Activated CD4-positive, alpha-beta T cell treated with anti-CD3 and anti-CD28 coated beads, Interleukin-2, amount 10 ng/mL, durations not matched to agents 24 days and 14 days (primary cell): ENCODE measurements around the gene PLXNB3. TPM values are rescaled to one million over a fixed set of nuclear protein-coding genes. Genes with fewer than 3 reads are reported as not detected.
"Not testable (repeated sequence)": the region's sequence is repeated elsewhere in the genome, so short reads cannot be mapped to it uniquely, and the experiment has no call there.

ENCODE experiments used
- DNase-seq: peaks from one replicate; pipeline ENCODE4 v3.0.0; 2022
- H3K27ac Mint-ChIP-seq: one replicate; pipeline ENCODE4 v1.8.0; 2022; ENCODE audit warnings: mild to moderate bottlenecking, mixed read lengths
- H3K27me3 Mint-ChIP-seq: one replicate; pipeline ENCODE4 v1.8.0; 2022; ENCODE audit warnings: mixed read lengths
- H3K36me3 Mint-ChIP-seq: one replicate; pipeline ENCODE4 v1.8.0; 2022; ENCODE audit warnings: low read depth, mild to moderate bottlenecking, mixed read lengths
- H3K4me1 Mint-ChIP-seq: one replicate; pipeline ENCODE4 v1.8.0; 2021; ENCODE audit warnings: mixed read lengths
- H3K4me3 Mint-ChIP-seq: one replicate; pipeline ENCODE4 v1.8.0; 2022; ENCODE audit warnings: mild to moderate bottlenecking, moderate library complexity, mixed read lengths
- H3K9me3 Mint-ChIP-seq: one replicate; pipeline ENCODE4 v1.8.0; 2021; ENCODE audit warnings: mixed read lengths
- intact Hi-C: fragments of 100-400 bp; cut with micrococcal nuclease; formaldehyde crosslinking; loops from one replicate; pipeline ENCODE4 v1.15.1; 2023
- total RNA-seq: library from RNA; stranded (reverse); gene quantifications from 2 replicates; pipeline ENCODE4 v1.2.3, GENCODE V29; 2022

Gene PLXNB3
- total RNA-seq, 1 donor from 2014 or later: 0.49 TPM

DNA sequence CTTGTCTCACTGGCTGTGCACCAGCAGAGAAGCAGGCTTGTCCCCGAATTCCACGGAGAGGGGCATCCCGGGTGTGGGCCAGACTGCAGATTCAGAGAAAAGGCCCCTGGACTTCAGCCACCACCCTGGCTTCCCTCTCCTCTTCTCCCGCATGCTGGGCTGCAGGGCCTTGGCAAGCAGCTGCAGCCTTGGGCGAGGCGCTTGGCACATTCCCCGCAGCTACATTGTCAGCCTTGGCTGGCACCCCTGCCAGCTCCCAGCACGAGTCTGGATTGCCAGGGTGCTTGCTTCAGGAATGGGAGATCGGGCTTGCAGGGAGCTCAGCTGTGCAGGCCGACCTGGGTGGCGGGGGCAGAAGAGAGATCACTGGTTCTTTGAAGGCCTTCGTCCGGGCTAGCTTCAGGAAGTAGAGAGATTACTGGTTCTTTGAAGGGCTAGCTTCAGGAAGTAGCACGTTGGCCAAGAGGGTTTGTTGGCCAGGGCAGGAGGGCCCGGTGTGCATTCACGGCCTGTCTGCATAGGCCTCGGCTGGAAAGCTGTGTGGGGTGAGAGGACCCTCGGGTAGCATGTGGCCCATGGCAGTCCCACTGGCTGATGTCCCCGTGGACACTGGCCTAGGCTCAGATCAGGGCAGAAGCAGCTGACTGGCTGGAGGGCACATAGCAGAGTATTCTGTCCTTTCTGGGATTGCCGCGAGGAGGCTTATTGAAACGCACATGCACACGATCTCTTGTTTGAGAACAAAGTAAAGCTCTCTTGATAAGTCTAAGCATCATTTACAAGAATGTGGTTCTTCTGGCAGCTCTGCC lies 36.7 kb upstream of the PLXNB3 start:
- peak overlapping the region; percentile 75 for H3K4me3 Mint-ChIP-seq
- intact Hi-C loops: no loop called here
- H3K9me3 Mint-ChIP-seq: no peaks in the 10 kb centered on the region
- peak overlapping the region; percentile 74 for H3K27ac Mint-ChIP-seq
- H3K4me1 Mint-ChIP-seq: peaks cover 24% of the 10 kb centered on the region
- peak; percentile 56 for DNase-seq
- no peaks in the 10 kb centered on the region for H3K27me3 Mint-ChIP-seq
- H3K36me3 Mint-ChIP-seq: peaks cover 18% of the 10 kb centered on the region

DNA sequence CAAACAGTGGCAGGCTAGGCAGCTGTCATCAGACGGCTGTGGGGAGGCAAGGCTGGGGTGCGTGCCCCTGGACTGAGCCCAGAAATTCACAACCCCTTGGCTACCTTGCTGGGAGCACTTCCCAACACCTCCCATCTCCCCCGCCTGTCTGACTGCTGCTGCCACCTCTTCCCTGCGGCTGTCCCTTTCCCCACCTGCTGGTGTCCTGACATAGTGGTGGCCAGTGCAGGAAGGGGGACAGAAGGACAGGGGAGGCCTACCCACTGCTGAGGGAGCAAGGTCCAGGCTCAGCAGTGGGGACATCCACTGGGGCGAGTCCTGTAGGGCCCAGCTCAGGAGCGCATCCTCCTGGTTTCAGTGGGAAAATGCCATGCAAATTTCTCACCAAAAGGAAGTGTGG lies 36.0 kb upstream of the PLXNB3 start:
- Mint-ChIP-seq H3K4me3 (no peak overlapping the region), H3K27me3 (no peaks in the 10 kb centered on the region), H3K36me3 (peaks cover 16% of the 10 kb centered on the region), H3K4me1 (peaks cover 21% of the 10 kb centered on the region), H3K9me3 (no peaks in the 10 kb centered on the region), H3K27ac (no peak overlapping the region)
- intact Hi-C loops: no loop called here
- no peak for DNase-seq

DNA sequence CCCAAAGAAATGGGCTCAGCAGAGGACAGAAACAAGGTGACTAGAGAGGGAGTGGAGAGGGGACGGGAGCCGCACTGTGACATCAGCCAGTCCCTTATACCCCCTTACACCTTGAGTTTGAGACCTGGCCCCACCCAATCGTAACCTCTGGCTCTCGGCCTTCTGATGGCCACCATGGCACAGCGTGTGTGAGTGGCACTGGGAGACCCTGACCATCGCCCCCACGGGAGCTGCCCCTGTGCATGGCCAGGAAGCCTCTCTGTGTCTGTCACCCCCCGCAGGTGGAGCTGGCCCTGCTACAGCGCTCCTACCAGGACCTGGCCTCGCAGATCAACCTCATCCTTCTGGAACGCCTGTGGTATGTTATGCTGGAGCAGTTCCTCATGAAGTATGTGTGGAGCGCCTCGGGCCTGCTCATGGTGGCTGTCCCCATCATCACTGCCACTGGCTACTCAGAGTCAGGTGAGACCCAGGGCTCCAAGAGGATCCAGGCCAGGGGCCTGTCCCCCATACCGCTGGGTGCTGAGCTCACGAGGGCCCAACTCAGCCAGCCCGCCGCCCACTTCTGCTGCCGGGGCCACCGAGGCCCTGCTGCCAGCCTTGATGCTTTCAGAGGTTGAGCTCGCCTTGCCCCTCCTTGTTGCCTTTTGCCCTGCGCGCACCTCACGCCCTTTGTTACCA lies 35.0 kb upstream of the PLXNB3 start:
- no peaks in the 10 kb centered on the region for H3K9me3 Mint-ChIP-seq
- H3K4me1 Mint-ChIP-seq: peaks cover 21% of the 10 kb centered on the region
- intact Hi-C loops: no loop called here
- H3K36me3 Mint-ChIP-seq: peaks cover 18% of the 10 kb centered on the region
- H3K4me3 Mint-ChIP-seq: no peak overlapping the region
- H3K27me3 Mint-ChIP-seq: no peaks in the 10 kb centered on the region
- no peak for DNase-seq
- H3K27ac Mint-ChIP-seq: no peak overlapping the region

DNA sequence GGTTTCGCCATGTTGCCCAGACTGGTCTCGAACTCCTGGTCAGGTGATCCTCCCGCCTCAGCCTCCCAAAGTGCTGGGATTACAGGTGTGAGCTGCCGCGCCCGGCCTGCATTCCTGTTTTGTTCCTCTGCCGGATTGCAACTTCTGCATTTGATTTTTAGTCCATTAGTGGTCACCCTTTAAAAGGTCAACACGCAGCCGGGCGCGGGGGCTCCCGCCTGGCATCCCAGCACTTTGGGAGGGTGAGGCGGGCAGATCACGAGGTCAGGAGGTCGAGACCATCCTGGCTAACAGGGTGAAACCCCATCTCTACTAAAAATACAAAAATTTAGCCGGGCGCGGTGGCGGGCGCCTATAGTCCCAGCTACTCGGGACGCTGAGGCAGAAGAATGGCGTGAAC lies 33.9 kb upstream of the PLXNB3 start:
- peaks cover 26% of the 10 kb centered on the region for H3K4me1 Mint-ChIP-seq
- DNase-seq, H3K9me3 Mint-ChIP-seq, H3K27me3 Mint-ChIP-seq, H3K4me3 Mint-ChIP-seq, intact Hi-C loops, H3K27ac Mint-ChIP-seq: not testable (repeated sequence)
- H3K36me3 Mint-ChIP-seq: peaks cover 25% of the 10 kb centered on the region

DNA sequence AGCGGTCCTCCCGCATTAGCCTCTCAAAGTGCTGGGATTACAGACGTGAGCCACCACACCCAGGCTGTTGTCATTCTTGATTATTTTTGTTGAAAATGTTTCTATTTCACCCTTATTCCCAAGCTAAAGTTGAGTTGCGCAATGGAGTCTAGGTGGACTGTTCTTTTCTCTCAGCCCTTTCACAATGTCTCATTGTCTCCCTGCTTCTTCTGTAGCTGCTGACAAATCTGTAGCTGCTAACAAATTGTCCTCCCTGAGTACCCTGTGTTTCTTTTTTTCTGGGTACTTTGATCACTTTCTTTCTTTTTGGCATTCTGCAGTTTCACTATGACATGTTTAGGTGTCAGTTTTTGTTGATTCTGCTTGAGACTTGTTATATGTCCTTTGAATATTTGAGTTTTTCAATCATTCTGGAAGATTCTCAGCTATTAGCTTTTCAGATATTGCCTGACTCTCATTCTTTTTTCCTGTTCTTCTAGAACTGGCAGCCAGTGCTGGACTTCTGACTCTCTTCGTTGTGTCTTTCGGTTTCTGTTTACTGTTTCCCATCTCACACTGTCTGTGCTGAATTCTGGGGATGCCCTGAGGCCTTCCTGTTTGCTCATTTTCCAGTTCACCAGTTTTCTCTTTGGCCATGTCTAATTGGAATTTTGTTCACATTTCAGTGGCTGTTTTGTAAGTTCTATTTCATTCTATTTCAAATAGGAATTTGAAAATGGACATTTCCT lies 32.8 kb upstream of the PLXNB3 start:
- H3K9me3 Mint-ChIP-seq: no peaks in the 10 kb centered on the region
- H3K27ac Mint-ChIP-seq: peak overlapping the region; percentile 65
- intact Hi-C loops: no loop called here
- H3K36me3 Mint-ChIP-seq: peaks cover 28% of the 10 kb centered on the region
- H3K4me3 Mint-ChIP-seq: no peak overlapping the region
- no peak for DNase-seq
- peaks cover 32% of the 10 kb centered on the region for H3K4me1 Mint-ChIP-seq
- no peaks in the 10 kb centered on the region for H3K27me3 Mint-ChIP-seq

DNA sequence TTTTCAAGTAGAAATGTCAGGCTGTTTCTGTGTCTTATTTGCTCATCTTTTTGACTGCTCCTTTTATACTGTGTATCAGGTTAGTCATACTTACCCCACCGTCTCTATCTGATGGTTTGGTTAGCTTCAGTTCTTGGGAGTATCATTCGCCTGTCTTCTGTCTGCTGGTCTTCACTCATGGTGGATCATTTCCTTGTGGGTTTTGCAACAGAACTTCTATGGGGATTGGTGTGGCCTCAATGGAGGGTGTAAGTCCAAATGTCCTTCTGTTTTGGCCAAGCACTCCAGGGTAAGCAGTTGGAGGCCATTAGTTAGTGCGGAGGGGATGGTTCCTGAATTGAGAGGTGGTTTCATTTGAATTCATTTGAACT lies 32.2 kb upstream of the PLXNB3 start:
- Mint-ChIP-seq H3K9me3 (no peaks in the 10 kb centered on the region), H3K36me3 (peaks cover 30% of the 10 kb centered on the region), H3K4me3 (no peak overlapping the region), H3K27ac (peak overlapping the region; percentile 65), H3K4me1 (peaks cover 31% of the 10 kb centered on the region), H3K27me3 (no peaks in the 10 kb centered on the region)
- intact Hi-C loops: no loop called here
- no peak for DNase-seq

DNA sequence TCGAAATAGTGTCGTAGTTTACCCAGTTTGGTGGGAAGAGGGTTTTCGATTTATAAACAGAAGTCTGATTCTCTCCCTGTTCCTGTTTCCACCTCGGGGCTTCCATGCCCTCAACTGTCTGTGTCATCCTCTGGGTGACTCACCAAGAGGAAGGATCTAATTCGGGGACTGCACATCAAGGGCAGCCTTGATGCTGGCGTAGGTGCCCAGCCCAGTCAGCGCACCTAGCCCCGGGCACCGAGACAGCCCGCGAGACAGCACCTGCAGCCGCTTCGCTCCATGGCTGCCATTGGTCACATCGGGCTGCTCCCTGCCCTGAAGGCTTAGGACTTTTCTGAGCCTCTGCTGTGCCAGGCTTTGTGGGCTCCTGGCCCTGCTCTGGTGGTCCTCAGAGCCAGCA lies 31.6 kb upstream of the PLXNB3 start:
- Mint-ChIP-seq H3K27me3 (no peaks in the 10 kb centered on the region), H3K4me1 (peaks cover 26% of the 10 kb centered on the region), H3K27ac (no peak overlapping the region), H3K9me3 (no peaks in the 10 kb centered on the region), H3K4me3 (no peak overlapping the region), H3K36me3 (peaks cover 30% of the 10 kb centered on the region)
- intact Hi-C loops: no loop called here
- no peak for DNase-seq

DNA sequence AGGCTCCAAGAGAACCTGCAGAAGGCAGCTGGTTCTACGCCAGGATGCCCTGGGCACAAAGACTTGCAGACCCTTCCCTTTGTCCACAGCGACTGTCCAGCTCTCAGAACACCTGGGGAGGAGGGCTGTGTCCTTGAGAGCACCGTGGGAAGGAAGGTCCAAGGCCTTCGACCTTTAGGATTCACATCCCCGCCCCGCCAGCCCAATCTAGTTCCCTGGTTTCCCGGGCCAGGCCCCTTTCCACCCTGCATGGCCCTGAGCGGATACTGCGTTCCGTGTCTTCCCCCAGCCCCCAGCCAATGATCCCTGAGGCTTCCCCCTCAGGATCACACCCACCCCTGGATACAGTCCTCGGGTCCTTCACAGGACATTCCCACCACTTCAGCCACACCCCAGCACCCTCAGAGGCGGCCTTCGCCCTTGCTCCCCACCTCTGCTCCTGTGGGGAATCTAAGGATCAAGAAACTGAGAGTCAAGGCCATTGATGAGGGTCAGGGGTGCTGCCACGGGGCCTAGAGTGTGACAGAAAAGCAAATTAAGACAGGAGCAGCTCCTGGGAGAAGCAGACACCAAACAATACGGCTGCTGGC lies 30.3 kb upstream of the PLXNB3 start:
- no peaks in the 10 kb centered on the region for H3K9me3 Mint-ChIP-seq
- intact Hi-C loops: no loop called here
- no peak overlapping the region for H3K4me3 Mint-ChIP-seq
- H3K27me3 Mint-ChIP-seq: no peaks in the 10 kb centered on the region
- H3K4me1 Mint-ChIP-seq: peaks cover 23% of the 10 kb centered on the region
- H3K36me3 Mint-ChIP-seq: peaks cover 30% of the 10 kb centered on the region
- no peak overlapping the region for H3K27ac Mint-ChIP-seq
- DNase-seq: no peak

DNA sequence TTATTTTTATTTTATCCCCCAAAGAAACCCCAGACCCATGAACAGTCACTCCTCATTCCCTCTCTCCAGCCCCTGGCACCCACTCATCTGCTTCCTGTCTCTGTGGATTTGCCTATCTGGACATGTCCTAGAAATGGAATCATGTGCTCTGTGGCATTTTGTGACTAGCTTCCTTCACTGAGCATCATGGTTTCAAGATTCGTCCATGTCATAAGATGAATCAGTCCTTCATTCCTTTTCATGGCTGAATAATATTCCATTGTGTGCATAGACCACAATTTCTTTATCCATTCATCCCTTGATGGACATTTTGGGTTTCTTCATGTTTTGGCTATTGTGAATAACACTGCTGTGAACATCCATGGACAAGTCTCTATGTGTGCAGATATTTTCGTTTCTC lies 29.2 kb upstream of the PLXNB3 start:
- H3K36me3 Mint-ChIP-seq: peaks cover 25% of the 10 kb centered on the region
- no peak overlapping the region for H3K4me3 Mint-ChIP-seq
- H3K4me1 Mint-ChIP-seq: peaks cover 23% of the 10 kb centered on the region
- intact Hi-C loops: no loop called here
- no peak overlapping the region for H3K27ac Mint-ChIP-seq
- no peaks in the 10 kb centered on the region for H3K9me3 Mint-ChIP-seq
- no peak for DNase-seq
- no peaks in the 10 kb centered on the region for H3K27me3 Mint-ChIP-seq

DNA sequence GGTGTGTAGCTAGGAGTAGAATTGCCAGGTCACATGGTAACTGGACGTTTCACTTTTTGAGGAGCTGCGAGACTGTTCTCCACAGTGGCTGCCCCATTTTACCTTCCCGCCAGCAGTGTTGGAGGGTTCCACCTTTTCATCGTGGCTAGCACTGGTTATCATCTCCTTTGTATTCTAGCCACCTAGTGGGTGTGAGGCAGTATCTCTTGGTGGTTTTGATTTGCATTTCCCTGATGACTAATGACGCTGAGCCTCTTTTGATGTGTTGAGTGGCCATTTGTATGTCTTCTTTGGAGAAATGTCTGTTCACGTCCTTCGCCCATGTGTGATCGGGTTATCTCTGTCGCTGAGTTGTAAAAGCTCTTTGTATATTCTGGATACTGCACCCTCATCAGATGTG lies 28.8 kb upstream of the PLXNB3 start:
- Mint-ChIP-seq H3K36me3 (peaks cover 27% of the 10 kb centered on the region), H3K27me3 (no peaks in the 10 kb centered on the region), H3K9me3 (no peaks in the 10 kb centered on the region), H3K4me1 (peaks cover 27% of the 10 kb centered on the region), H3K4me3 (no peak overlapping the region), H3K27ac (no peak overlapping the region)
- DNase-seq: no peak
- intact Hi-C loops: no loop called here

DNA sequence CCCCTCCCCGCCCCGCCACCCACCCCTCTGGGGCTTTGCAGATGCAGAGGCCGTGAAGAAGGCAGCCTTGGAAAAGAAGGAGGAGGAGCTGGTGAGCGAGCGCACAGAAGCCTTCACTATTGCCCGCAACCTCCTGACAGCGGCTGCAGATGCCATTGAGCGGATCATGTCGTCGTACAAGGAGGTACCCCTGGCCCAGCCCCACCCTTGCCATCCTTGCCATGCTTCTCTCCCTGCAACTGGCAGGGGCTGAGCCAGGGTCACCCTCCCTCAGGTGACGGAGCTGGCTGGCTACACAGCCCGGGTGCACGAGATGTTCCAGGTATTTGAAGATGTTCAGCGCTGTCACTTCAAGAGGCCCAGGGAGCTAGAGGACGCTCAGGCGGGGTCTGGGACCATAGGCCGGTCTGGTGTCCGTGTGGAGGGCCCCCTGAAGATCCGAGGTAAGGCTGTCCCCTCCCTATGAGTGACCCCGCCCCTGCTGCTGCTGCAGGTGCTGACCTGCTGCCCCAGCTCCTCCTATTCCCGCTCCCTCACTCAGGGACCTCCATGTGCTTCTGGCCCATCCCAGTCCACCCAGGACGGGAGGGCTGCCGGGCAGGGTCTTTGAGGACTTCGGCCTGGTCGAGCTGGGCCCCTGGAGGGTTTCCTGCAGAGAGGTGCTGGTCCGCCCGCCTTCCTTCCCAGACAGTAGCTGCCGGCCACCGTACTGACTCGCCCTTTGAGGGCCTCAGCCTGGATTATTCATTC lies 27.8 kb upstream of the PLXNB3 start:
- intact Hi-C loops: no loop called here
- peaks cover 23% of the 10 kb centered on the region for H3K36me3 Mint-ChIP-seq
- no peak overlapping the region for H3K4me3 Mint-ChIP-seq
- no peak overlapping the region for H3K27ac Mint-ChIP-seq
- no peak for DNase-seq
- no peaks in the 10 kb centered on the region for H3K9me3 Mint-ChIP-seq
- no peaks in the 10 kb centered on the region for H3K27me3 Mint-ChIP-seq
- peaks cover 28% of the 10 kb centered on the region for H3K4me1 Mint-ChIP-seq

DNA sequence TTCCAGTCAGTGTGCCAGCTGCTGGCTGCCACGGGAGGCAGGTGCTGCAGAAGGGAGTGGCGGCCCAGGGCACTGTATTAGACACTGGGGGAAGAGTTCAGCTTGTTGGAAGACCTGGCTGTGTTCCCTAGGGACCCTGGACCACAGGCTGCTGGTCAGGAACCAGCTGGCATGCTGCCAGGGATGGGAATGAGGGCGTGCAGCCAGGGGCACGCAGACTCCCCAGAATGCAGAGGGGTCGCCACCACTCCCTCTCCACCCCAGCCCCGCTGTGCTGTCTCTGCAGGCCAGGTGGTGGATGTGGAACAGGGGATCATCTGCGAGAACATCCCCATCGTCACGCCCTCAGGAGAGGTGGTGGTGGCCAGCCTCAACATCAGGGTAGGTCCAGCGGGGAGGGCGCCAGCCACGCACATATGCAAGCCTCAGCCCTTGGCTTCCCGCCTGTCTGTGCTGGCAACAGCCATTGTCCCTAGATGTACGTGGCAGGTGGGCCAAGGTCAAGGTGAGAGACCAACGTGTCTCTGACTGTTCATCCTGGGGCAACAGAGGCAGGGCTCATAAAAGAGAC lies 27.1 kb upstream of the PLXNB3 start:
- H3K27ac Mint-ChIP-seq: no peak overlapping the region
- H3K4me1 Mint-ChIP-seq: peaks cover 23% of the 10 kb centered on the region
- no peak overlapping the region for H3K4me3 Mint-ChIP-seq
- no peaks in the 10 kb centered on the region for H3K27me3 Mint-ChIP-seq
- peaks cover 17% of the 10 kb centered on the region for H3K36me3 Mint-ChIP-seq
- H3K9me3 Mint-ChIP-seq: no peaks in the 10 kb centered on the region
- no peak for DNase-seq
- intact Hi-C loops: no loop called here

DNA sequence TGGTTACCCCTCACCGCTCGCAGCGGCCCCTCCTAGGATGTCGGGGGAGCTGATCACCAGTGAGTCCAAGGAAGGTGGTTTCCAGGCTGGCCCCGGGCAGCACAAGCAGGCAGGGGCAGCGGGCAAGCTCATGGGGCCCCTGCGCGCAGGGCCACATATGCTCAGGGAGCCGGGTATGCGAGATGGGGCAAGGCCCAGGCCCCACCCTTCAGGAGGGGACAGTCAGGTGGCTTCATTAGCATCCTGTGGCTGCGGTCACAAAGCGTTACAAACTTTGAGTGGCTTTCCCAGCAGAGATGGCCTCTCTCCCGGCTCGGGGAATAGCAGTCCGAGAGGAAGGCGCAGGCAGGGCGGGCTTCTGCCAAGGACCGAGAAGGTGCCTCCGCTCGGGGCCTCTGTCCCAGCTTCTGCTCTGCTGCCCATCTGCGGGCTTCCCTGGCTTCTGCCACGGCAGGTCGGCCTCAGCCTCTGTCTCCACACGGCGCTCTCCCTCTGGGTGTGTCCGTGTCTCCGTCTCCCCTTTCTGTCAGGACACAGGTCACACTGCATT lies 25.9 kb upstream of the PLXNB3 start:
- H3K9me3 Mint-ChIP-seq: no peaks in the 10 kb centered on the region
- no peak overlapping the region for H3K27ac Mint-ChIP-seq
- no peak overlapping the region for H3K4me3 Mint-ChIP-seq
- peaks cover 16% of the 10 kb centered on the region for H3K36me3 Mint-ChIP-seq
- intact Hi-C loops: no loop called here
- peaks cover 22% of the 10 kb centered on the region for H3K4me1 Mint-ChIP-seq
- H3K27me3 Mint-ChIP-seq: no peaks in the 10 kb centered on the region
- DNase-seq: no peak
